Measurements from ENCODE around the gene ZNF234.
"Not testable (repeated sequence)": the region's sequence is repeated elsewhere in the genome, so short reads cannot be mapped to it uniquely, and the experiment has no call there.

ZNF234 gene

DNA sequence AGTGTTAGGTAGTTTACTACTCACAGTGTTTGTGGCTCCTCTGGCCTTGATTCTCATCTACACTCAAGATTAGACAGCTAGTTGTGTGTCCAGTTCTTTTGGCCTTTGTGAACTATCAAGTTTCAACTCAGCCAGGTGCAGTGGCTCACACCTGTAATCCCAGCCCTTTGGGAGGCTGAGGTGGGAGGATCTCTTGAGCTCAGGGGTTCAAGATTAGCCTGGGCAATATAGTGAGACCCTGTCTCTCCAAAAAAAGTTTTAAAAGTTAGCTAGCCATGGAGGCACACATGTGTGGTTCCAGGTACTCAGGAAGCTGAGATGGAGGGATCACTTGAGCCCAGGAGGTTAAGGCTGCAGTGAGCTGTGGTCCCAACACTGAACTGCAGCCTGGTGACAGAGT is 39.6 kb downstream of the ZNF234 start:
- in situ Hi-C loops (cut with HindIII; ENCODE audit: low sequenced_read_pairs): no loop called here

- in situ Hi-C loops (cut with HindIII; ENCODE audit: low sequenced_read_pairs): no loop called here
These were observed 40.8 kb downstream of the ZNF234 start for GRCh38 chr19:44182145-44182544.

DNA sequence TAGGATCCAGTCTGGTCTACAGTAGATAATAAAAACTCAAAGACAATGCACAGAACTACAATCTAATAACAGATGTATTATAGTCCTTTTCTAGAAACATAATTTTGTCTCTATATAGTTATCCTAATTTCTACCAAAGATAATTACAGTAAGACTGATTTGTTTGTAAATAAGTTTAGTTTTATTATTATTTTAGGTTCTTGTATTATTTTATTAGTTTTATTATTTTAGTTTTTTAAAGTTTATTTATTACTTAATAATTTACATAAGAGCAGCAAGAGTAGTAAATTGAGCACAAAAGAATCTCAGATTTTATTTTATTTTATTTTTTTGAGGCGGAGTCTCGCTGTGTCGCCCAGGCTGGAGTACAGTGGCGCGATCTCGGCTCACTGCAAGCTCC is 48.7 kb downstream of the ZNF234 start:
- in situ Hi-C loops (cut with HindIII; ENCODE audit: low sequenced_read_pairs): no loop called here

DNA sequence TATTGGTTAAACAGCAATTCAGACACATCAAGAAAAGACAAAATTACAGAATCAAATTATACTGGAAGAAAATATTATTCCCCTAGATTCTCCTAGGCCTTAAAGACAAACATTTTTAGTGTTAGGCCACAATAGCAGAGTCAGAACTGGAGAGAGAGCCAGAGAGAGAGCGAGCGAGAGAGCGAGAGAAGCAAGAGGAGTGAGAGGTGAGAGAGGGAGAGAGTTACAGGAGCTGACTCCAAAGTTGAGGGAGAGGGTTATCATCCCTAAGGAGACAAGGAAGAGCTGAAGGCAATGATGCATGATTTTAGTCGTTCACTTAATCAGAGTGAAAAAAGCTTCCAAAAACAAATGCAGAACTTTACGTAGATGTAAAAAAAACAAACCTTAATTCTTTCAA is 50.8 kb downstream of the ZNF234 start:
- in situ Hi-C loops (cut with HindIII; ENCODE audit: low sequenced_read_pairs): no loop called here

GRCh38 chr19:44196772-44197171 is 55.4 kb downstream of the ZNF234 start:
- in situ Hi-C loops (cut with HindIII; ENCODE audit: low sequenced_read_pairs): no loop called here

DNA sequence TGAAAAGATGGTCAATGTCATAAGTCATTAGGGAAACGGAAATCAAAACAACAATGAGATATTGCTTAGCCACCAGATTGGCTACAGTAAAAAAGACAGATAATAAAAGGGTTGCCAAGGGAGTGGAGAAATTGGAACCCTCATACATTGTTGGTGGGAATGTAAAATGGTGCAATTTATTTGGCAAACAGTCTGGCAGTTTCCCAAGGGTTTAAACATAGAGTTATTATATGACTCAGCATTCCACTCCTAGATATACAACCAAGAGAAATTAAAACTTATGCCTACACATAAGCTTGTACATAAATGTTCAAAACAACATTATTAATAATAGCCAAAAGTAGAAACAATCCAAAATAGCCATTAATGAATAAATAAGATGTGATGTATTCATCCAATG is 61.1 kb downstream of the ZNF234 start:
- in situ Hi-C loops (cut with HindIII; ENCODE audit: low sequenced_read_pairs): no loop called here

DNA sequence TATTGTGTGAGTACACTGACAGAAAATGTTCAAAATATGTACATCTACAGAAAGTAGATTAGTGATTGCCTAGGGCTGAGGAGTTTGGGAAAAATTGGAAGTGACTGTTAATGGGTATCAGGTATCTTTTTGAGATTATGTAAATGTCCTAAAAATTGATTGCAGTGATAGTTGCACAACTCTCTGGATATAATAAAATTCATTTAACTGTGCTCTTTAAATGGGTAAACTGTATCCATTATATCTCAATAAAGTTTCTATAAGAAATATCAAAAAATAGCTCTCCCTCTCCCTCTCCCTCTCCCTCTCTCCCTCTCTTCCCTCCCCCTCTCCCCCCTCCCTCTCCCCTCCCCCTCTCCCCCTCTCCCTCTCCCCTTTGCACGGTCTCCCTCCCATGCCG is 61.6 kb downstream of the ZNF234 start:
- in situ Hi-C loops (cut with HindIII; ENCODE audit: low sequenced_read_pairs): no loop called here

GRCh38 chr19:44203877-44204276 is 62.5 kb downstream of the ZNF234 start:
- in situ Hi-C loops (cut with HindIII; ENCODE audit: low sequenced_read_pairs): not testable (repeated sequence)

DNA sequence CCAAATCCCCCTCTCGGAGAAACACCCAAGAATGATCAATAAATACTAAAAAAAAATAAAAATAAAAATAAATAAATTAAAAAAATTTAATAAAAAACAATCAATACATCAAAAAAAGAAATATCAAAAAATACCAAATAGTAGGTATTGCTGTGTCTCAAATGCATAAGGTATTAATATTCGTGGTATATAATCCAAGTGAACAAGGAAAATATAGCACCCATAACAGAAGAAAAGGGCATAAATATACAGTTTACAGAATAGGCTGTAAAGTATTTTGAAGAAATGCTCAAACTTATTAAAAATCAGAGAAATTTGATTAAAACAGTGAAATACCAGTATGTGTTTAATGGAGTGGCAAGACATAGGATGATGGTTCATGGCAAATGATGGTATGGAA is 63.4 kb downstream of the ZNF234 start:
- in situ Hi-C loops (cut with HindIII; ENCODE audit: low sequenced_read_pairs): no loop called here

DNA sequence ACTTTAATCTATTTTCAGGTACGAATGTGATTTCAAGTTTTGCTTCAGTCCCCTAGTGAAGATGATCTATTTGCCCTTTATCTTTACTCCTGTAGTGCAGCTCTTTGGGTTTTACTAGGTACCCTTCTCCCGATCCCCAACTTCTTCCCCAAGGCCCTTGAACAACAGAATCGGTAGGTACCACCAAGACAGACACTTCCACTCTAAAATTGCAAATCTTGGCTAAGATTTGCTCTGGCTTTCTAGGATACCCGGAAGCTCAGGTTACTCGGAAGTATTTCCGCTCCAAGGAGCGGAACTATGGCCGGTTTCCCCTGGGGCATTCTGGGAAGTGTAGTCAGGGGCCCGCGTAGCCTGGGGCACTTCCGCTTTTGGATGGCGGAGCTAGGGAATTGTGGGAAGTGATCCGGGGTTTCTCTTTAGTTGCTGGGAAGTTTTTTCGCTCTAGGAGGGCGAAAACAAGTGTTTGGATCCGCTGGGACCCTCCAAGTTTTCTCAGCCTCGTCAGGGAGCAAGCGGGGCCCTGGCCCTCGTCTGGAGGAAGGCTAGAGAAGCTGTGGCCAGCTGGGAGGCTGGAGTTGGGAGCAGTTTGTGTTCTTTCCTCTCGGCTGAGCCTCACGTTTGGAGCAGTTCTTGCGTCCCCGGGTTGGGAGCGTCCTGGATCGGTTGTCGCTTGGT is 65.9 kb downstream of the ZNF234 start:
- in situ Hi-C loops (cut with HindIII; ENCODE audit: low sequenced_read_pairs): no loop called here

Data from endothelial cell of hepatic sinusoid (primary cell).